Measurements from ENCODE around the gene KLHL36. TPM values are rescaled to one million over a fixed set of nuclear protein-coding genes. Genes with fewer than 3 reads are reported as not detected.

The KLHL36 gene
- total RNA-seq, 1 experiment from 2014 or later: 46.0 TPM

DNA sequence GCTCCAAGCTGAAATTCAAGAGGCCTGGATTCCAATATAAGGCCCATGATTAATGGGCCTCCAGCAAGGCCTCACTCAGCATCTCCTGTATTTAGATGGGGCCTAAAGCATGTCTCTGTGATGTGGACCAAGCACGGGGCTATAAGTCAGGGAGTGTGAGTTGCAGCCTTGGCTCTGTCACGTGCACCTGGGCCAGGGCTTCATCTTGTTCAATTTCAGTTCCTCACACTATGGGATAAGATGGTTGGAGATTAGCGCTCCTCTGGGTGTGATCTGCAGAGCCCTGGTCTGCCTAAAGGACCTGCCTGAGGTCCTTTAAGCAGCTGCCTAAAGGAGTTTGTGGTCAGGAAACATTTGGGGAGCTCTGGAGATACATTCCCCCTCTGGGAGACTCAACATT lies 25.2 kb downstream of the KLHL36 start:
- intact Hi-C loops (cut with micrococcal nuclease; ENCODE audit: unreplicated experiment) (no loop called here), in situ Hi-C loops (cut with HindIII; ENCODE audit: low pct_unique_long_range_greater_than_20kb, low sequenced_read_pairs) (no loop called here)
- Histone ChIP-seq H3K4me1 (ENCODE audit: control insufficient read depth, insufficient read depth, low read length) (no peaks in the 10 kb centered on the region), H3K27ac (ENCODE audit: low read length) (no peak overlapping the region), H3K36me3 (ENCODE audit: control insufficient read depth, insufficient read depth, low read length) (no peaks in the 10 kb centered on the region), H3K27me3 (ENCODE audit: control insufficient read depth, insufficient read depth, low read length) (no peaks in the 10 kb centered on the region), H3K9me3 (ENCODE audit: control insufficient read depth, insufficient read depth, low read depth, low read length) (no peaks in the 10 kb centered on the region), H3K4me3 (ENCODE audit: low read depth in 2 of 2, low read length in 2 of 2) (no peak overlapping the region)
- no TSS peak for BruUV-seq (replicated peaks)
- TF ChIP-seq POLR2AphosphoS5 (IDR thresholded peaks at IDR 0.05; ENCODE audit: low read depth, low read length) (no peak), TCF7L2 (IDR thresholded peaks at IDR 0.05; ENCODE audit: low read depth, low read length) (no peak), SIN3A (IDR thresholded peaks at IDR 0.05; ENCODE audit: borderline replicate concordance, insufficient read depth, low read depth, low read length) (no peak)
- TF ChIP-seq, protein P1, sequence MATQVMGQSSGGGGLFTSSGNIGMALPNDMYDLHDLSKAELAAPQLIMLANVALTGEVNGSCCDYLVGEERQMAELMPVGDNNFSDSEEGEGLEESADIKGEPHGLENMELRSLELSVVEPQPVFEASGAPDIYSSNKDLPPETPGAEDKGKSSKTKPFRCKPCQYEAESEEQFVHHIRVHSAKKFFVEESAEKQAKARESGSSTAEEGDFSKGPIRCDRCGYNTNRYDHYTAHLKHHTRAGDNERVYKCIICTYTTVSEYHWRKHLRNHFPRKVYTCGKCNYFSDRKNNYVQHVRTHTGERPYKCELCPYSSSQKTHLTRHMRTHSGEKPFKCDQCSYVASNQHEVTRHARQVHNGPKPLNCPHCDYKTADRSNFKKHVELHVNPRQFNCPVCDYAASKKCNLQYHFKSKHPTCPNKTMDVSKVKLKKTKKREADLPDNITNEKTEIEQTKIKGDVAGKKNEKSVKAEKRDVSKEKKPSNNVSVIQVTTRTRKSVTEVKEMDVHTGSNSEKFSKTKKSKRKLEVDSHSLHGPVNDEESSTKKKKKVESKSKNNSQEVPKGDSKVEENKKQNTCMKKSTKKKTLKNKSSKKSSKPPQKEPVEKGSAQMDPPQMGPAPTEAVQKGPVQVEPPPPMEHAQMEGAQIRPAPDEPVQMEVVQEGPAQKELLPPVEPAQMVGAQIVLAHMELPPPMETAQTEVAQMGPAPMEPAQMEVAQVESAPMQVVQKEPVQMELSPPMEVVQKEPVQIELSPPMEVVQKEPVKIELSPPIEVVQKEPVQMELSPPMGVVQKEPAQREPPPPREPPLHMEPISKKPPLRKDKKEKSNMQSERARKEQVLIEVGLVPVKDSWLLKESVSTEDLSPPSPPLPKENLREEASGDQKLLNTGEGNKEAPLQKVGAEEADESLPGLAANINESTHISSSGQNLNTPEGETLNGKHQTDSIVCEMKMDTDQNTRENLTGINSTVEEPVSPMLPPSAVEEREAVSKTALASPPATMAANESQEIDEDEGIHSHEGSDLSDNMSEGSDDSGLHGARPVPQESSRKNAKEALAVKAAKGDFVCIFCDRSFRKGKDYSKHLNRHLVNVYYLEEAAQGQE (IDR thresholded peaks at IDR 0.05; ENCODE audit: insufficient read depth in 1 of 2, low read depth in 2 of 2, low read length in 1 of 2): no peak
- TF ChIP-seq, protein P2, sequence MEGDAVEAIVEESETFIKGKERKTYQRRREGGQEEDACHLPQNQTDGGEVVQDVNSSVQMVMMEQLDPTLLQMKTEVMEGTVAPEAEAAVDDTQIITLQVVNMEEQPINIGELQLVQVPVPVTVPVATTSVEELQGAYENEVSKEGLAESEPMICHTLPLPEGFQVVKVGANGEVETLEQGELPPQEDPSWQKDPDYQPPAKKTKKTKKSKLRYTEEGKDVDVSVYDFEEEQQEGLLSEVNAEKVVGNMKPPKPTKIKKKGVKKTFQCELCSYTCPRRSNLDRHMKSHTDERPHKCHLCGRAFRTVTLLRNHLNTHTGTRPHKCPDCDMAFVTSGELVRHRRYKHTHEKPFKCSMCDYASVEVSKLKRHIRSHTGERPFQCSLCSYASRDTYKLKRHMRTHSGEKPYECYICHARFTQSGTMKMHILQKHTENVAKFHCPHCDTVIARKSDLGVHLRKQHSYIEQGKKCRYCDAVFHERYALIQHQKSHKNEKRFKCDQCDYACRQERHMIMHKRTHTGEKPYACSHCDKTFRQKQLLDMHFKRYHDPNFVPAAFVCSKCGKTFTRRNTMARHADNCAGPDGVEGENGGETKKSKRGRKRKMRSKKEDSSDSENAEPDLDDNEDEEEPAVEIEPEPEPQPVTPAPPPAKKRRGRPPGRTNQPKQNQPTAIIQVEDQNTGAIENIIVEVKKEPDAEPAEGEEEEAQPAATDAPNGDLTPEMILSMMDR (IDR thresholded peaks at IDR 0.05): no peak
- no peak for DNase-seq (ENCODE audit: low read depth, low spot score)
- CTCF ChIA-PET: interaction anchor here (3.3 kb wide), 1 partner anchor 52 kb away, joined by 23 read pairs; no protein-coding TSS in a partner anchor
- POLR2A ChIA-PET: no interaction called here
- ATAC-seq: no peak

DNA sequence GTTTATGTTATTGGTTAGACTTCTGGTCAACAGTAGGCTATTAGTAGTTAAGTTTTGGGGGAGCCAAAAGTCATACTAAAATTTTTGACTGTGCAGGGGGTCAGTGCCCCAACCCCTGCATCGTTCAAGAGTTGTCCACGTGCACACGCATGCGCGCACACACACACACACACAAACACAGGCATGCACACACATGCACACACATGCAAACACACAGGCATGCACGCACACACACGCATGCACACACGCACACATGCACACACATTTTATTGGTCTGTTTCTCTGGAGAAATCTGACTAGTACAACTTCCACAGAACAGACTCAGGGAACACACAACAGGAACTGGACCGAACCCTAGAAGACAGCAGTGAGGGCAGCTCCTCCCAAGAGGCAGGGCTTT lies 27.1 kb downstream of the KLHL36 start:
- CTCF ChIA-PET: no interaction called here
- no TSS peak for BruUV-seq (replicated peaks)
- DNase-seq (ENCODE audit: low read depth, low spot score) (no peak), ATAC-seq (no peak)
- H3K4me3 ChIP-seq (ENCODE audit: low read depth in 2 of 2, low read length in 2 of 2): no peak overlapping the region
- no peaks in the 10 kb centered on the region for H3K9me3 ChIP-seq (ENCODE audit: control insufficient read depth, insufficient read depth, low read depth, low read length)
- TF ChIP-seq TCF7L2 (IDR thresholded peaks at IDR 0.05; ENCODE audit: low read depth, low read length): no peak
- no peak for TF ChIP-seq SIN3A (IDR thresholded peaks at IDR 0.05; ENCODE audit: borderline replicate concordance, insufficient read depth, low read depth, low read length)
- TF ChIP-seq, protein P1 (IDR thresholded peaks at IDR 0.05; ENCODE audit: insufficient read depth in 1 of 2, low read depth in 2 of 2, low read length in 1 of 2): no peak
- TF ChIP-seq, protein P2 (IDR thresholded peaks at IDR 0.05): no peak
- TF ChIP-seq POLR2AphosphoS5 (IDR thresholded peaks at IDR 0.05; ENCODE audit: low read depth, low read length): no peak
- no peaks in the 10 kb centered on the region for H3K4me1 ChIP-seq (ENCODE audit: control insufficient read depth, insufficient read depth, low read length)
- POLR2A ChIA-PET: no interaction called here
- in situ Hi-C loops (cut with HindIII; ENCODE audit: low pct_unique_long_range_greater_than_20kb, low sequenced_read_pairs) (no loop called here), intact Hi-C loops (cut with micrococcal nuclease; ENCODE audit: unreplicated experiment) (no loop called here)
- no peaks in the 10 kb centered on the region for H3K36me3 ChIP-seq (ENCODE audit: control insufficient read depth, insufficient read depth, low read length)
- no peak overlapping the region for H3K27ac ChIP-seq (ENCODE audit: low read length)
- no peaks in the 10 kb centered on the region for H3K27me3 ChIP-seq (ENCODE audit: control insufficient read depth, insufficient read depth, low read length)
